GM18873 (cell line): ENCODE results near the gene SLC1A7.

Source experiments
- ATAC-seq: cut with Tn5 transposase; IDR thresholded peaks from one replicate; pipeline ENCODE4 v1.9.1; 2021; ENCODE audit warnings: mild to moderate bottlenecking, moderate library complexity, moderate number of reproducible peaks; ENCODE audit not compliant: unreplicated experiment, low FRiP score

The SLC1A7 gene

GRCh38 chr1:53134961-53135734 is 7.3 kb downstream of the SLC1A7 start:
- ATAC-seq, result no peak

GRCh38 chr1:53134042-53134485 is 8.4 kb downstream of the SLC1A7 start:
- no peak for ATAC-seq

DNA sequence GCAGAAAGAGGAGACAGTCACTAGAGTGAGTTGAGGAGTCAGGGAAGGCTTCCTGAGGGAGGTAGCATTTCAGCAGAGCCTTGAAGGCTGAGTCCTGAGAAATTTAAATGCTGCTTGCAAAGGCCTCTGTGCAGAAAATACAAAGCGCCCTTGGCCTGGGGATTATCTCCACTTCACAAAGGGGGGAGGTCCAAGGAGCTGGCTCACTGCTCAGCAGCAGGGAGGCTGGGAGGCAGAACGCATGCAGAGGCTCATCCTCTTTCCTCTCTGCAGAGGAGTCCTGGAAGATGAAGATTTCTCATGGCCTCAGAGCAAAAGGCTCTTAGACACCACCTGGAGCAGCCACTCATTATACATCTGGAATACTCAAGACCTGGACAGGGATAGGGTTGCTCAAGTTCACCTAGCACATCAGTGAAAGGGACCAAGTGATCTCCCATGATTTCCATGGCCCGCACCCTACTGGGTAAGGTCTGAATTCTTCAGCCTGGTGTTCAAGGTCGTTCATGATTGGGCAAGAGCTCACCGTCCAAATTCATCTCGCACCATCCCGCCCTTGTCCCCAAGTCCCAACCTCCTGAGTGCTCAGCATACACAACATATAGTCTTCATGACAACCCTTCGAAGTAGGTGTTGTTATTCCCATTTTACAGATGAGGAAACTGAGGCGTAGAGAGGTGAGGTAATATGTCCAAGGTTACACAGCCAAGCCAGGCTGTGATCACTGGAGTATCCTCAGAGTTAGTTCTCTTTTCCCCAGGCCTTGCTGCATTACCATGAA is 9.0 kb downstream of the SLC1A7 start:
- ATAC-seq, result no peak

GRCh38 chr1:53132176-53132575 is 10.3 kb downstream of the SLC1A7 start:
- no peak for ATAC-seq

DNA sequence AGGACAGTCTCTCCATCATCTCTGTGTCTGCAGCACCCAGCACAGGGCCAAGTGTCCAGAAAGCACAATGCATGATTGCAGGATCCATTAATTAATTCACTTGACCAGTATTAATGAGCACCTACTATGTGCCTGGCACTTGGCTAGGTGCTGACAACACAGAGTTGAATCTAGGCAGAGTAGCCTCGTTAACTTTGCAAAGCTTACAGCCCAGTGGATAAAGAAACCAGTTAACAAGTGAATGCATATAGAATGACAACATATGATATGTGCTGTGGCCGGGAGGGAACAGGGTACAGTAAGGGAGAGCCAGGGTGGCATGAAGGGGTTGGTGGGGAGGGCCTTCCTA is 10.9 kb downstream of the SLC1A7 start:
- ATAC-seq, result no peak

- no peak for ATAC-seq
Measured at GRCh38 chr1:53130878-53131589, 11.4 kb downstream of the SLC1A7 start.

DNA sequence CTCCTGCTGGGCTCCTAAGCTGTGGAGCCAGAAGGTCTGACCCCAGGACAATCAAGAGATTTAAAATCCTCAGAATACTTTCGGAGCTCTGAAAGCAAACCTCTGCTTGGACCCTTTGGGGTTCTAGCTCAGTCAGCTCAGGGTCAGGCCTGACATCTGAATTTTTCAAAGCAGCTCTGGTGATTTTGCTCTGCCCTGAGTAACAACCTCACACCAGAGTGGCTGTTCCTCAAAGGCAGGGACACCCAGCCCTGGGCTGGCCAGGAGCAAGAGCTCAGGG is 11.9 kb downstream of the SLC1A7 start:
- ATAC-seq, result no peak

GRCh38 chr1:53129891-53130597 is 12.4 kb downstream of the SLC1A7 start:
- no peak for ATAC-seq

DNA sequence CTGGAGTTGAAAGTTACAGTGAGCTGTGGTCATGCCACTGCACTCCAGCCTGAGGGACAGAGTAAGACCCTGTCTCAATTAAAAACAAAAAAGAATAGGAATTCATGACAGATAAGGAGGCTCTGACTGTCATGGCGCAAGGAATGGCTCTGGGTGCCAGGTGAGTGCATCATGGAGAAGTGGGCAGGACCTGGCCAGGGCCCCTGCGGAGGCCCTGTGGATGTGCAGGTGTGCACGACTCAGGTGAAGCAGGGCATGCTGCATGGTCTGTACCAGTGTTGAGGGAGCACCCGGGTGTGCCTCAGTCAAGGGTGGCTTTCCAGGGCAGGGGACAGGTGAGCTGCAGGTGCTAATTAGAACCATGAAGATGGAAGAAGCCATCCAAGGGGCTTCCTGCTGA is 14.0 kb downstream of the SLC1A7 start:
- no peak for ATAC-seq

DNA sequence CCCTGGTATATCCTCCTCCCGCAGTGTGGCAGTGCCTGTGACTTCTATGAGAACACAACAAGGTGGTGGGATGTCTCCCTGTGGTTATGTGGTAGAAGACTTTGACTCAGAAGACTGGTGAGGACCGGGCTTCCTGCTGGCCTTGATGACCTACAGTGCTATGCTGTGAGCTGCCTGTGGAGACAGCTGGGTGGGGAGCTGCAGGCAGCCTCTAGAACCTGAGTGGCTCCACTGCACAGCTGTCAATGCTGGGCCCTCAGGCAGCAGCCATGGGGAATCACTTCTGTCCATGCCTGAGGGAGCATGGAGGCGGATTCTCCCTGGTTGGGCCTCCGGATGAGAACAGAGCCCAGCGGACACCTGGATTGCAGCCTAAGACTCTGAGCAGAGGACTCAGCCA is 14.9 kb downstream of the SLC1A7 start:
- no peak for ATAC-seq

GRCh38 chr1:53126495-53126894 is 15.9 kb downstream of the SLC1A7 start:
- no peak for ATAC-seq

- no peak for ATAC-seq
Measured at GRCh38 chr1:53125623-53126360, 16.6 kb downstream of the SLC1A7 start.

DNA sequence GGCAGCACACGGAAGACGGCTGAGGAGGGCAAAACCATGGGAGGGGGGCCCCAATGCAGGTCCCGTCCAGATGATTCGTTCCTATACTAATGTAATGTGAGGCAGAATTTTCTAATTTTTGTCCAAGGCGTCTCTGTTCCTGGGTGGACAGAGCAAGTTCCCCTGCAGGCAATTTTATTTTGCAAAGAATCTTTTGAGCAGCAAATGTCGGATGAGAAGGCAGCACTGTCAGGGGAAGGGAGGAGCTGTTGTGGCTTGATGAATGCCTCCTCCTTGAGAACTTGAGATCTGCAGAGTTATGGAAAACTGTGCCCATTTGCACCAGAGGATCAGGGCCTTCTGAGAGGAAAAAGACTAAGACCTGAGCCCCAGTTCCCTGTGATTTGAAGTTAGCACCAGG is 17.3 kb downstream of the SLC1A7 start:
- ATAC-seq, result no peak

- no peak for ATAC-seq
Measured at GRCh38 chr1:53123453-53124140, 18.8 kb downstream of the SLC1A7 start.

DNA sequence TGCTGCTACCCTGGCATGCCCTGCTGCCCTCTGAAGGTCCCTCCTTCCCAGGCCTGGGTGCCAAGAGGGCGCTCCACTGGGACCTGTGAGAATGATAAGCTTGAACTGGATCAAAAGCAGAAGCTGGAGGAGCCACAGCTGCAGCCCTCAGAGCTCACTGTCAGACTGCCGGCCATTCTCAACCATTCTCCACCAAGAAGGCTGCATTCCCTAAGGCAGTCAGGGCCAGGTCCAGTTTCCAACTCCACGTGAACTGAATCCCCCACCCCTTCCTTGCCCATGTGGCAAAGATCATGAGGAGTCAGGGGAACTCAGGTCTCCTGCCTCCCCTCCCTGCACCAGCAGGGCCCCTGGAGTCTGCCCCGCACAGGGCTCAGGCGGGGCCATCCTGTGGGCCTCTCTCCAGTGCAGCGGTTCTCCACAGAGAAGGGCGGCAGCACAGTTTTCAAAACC is 19.5 kb downstream of the SLC1A7 start:
- no peak for ATAC-seq

- no peak for ATAC-seq
Measured at GRCh38 chr1:53122201-53122885, 20.1 kb downstream of the SLC1A7 start.

DNA sequence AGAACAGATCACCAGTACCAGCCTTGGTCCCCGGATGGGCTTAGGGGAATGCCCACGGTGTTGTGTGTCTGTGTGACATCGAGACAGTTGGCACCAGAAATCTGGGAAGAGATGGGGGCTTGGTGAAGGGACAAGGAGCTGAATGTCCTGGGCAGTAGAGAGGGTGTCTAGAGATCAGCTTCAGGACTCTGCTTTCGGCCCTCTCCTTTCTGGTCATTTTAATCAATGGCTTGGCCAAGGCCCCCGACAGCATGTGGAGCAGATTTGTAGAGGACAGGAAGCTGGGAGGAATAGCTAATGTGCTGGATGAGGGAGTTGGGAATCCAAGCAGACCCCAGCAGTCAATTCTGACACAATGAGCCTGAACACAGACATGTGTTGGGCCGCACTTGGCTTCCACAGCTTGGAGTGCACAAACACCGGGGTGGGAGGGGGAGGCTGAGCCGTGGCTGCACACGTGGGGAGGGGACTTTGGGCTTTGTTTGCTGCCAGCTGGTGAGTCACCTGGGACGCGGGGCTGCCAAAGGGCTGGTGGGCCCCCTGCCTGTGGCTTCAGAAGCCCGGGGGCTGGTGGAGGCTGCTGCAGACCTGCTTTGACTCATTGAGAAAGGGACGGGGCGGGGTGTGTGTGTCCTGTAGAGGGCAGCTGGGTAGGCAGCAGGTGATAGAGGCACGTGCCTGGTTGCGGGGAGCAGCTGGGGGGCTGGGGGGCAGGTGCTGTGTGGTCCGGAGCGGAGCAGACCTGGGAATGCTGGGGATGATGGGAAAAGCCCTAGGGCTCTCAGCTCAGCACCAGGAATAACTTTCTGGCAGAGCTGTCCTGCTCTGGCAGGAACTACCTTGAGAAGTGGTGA is 20.9 kb downstream of the SLC1A7 start:
- no peak for ATAC-seq

- no peak for ATAC-seq
Measured at GRCh38 chr1:53120659-53121058, 21.8 kb downstream of the SLC1A7 start.
